Measurements from ENCODE around the gene BPIFA3. TPM values are rescaled to one million over a fixed set of nuclear protein-coding genes. Genes with fewer than 3 reads are reported as not detected.
"Not testable (repeated sequence)": the region's sequence is repeated elsewhere in the genome, so short reads cannot be mapped to it uniquely, and the experiment has no call there.

The BPIFA3 gene
- total RNA-seq, result not detected

- Mint-ChIP-seq H3K27ac (no peak within 1 kb of the TSS), H3K9me3 (no peaks in the 10 kb centered on the region), H3K27me3 (peaks cover 21% of the 10 kb centered on the region), H3K36me3 (ENCODE audit: low read depth) (no peaks in the 10 kb centered on the region), H3K4me1 (no peaks in the 10 kb centered on the region), H3K4me3 (no peak within 1 kb of the TSS)
- no peak for ATAC-seq (replicated peaks)
Observed at GRCh38 chr20:33217052-33217451, at the start of gene BPIFA3. Gene BPIFA3, plus strand, starts transcription at chr20:33217352. Its CDS starts 185 bp downstream, at chr20:33217537.

DNA sequence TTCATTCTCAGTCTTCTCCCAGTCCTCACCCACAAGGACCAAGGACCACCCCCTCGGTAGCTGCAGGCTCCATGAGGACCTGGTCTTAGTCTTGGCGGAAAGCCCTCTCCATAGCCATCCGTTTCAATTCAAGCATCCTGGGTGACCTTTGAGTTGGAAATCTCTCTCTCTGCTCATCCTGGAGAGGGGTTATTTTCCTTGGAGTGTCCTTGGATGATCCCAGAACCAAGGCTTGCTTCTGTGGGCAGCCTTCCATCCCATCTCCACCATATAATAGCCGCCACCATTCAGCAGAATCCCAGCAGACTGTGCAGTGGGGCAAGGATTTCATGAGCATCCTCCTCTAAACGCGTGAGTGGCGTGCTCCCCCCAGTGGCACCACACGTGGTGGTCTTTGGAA, 49.3 kb upstream of the BPIFA3 start, which contains the start of gene BPIFA2:
TSS of gene BPIFA2 (plus strand) at position 301 of the 400 bp plus-strand sequence. CDS start 987 bp downstream, outside the sequence.
- Mint-ChIP-seq H3K27ac (no peak within 1 kb of the TSS), H3K9me3 (peaks cover 8% of the 10 kb centered on the region), H3K4me1 (no peaks in the 10 kb centered on the region), H3K27me3 (peaks cover 12% of the 10 kb centered on the region), H3K36me3 (ENCODE audit: low read depth) (no peaks in the 10 kb centered on the region), H3K4me3 (no peak within 1 kb of the TSS)
- ATAC-seq (replicated peaks), result no peak

- Mint-ChIP-seq H3K4me3 (no peak overlapping the region), H3K36me3 (ENCODE audit: low read depth) (no peaks in the 10 kb centered on the region), H3K4me1 (no peaks in the 10 kb centered on the region), H3K27me3 (peaks cover 12% of the 10 kb centered on the region), H3K27ac (no peak overlapping the region), H3K9me3 (peaks cover 8% of the 10 kb centered on the region)
- ATAC-seq (replicated peaks), result no peak
Observed at GRCh38 chr20:33169176-33169794, 47.9 kb upstream of the BPIFA3 start.

DNA sequence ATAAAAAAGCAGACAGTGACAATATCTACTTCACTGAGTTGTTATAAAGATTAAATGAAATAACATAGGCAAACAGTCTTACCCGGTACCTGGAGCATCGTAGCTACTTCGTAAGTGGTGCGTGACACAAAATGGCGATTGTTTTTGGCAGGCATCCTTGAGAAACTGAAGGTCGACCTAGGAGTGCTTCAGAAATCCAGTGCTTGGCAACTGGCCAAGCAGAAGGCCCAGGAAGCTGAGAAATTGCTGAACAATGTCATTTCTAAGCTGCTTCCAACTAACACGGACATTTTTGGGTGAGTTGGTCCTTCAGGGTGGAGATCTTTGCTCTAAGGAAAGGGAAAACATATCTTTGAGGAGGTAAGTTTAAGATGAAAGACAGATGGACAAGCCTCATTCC, 44.4 kb upstream of the BPIFA3 start:
- Mint-ChIP-seq H3K36me3 (ENCODE audit: low read depth) (no peaks in the 10 kb centered on the region), H3K27ac (no peak overlapping the region), H3K9me3 (peaks cover 8% of the 10 kb centered on the region), H3K4me1 (no peaks in the 10 kb centered on the region), H3K4me3 (no peak overlapping the region), H3K27me3 (peaks cover 12% of the 10 kb centered on the region)
- no peak for ATAC-seq (replicated peaks)

GRCh38 chr20:33175123-33175522, 42.0 kb upstream of the BPIFA3 start:
- Mint-ChIP-seq H3K9me3 (no peaks in the 10 kb centered on the region), H3K4me1 (no peaks in the 10 kb centered on the region), H3K27ac (no peak overlapping the region), H3K4me3 (no peak overlapping the region), H3K27me3 (peaks cover 4% of the 10 kb centered on the region), H3K36me3 (ENCODE audit: low read depth) (no peaks in the 10 kb centered on the region)
- ATAC-seq (replicated peaks), result no peak

GRCh38 chr20:33176101-33176500, 41.1 kb upstream of the BPIFA3 start:
- no peak for ATAC-seq (replicated peaks)
- Mint-ChIP-seq H3K9me3 (no peaks in the 10 kb centered on the region), H3K36me3 (ENCODE audit: low read depth) (no peaks in the 10 kb centered on the region), H3K27ac (no peak overlapping the region), H3K4me3 (no peak overlapping the region), H3K27me3 (peaks cover 3% of the 10 kb centered on the region), H3K4me1 (no peaks in the 10 kb centered on the region)

- no peak overlapping the region for H3K4me3 Mint-ChIP-seq
- H3K4me1 Mint-ChIP-seq, result no peaks in the 10 kb centered on the region
- ATAC-seq (replicated peaks), result no peak
- no peak overlapping the region for H3K27ac Mint-ChIP-seq
- no peaks in the 10 kb centered on the region for H3K9me3 Mint-ChIP-seq
- H3K27me3 Mint-ChIP-seq, result no peaks in the 10 kb centered on the region
- H3K36me3 Mint-ChIP-seq (ENCODE audit: low read depth), result no peaks in the 10 kb centered on the region
Observed at GRCh38 chr20:33177866-33178265, 39.3 kb upstream of the BPIFA3 start.

DNA sequence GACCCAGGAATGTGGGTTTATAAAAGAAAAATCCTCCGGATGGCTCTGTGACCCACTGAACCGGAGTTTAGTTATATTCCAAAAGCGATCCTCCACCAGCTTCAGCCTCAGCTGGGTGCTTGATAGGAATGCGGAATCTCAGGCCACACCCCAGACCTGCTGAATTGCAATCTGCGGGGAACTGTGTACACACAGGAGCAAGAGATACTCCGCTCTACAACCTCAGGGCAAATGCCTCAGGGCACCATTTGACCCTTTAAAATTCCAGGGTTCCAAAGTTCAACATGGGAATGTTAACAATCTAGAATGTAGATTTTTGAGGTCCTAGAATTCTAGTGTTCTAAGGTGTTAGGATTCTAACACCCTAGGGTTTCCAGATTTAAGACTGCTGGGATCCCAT, 38.4 kb upstream of the BPIFA3 start:
- no peak overlapping the region for H3K4me3 Mint-ChIP-seq
- no peak overlapping the region for H3K27ac Mint-ChIP-seq
- no peak for ATAC-seq (replicated peaks)

DNA sequence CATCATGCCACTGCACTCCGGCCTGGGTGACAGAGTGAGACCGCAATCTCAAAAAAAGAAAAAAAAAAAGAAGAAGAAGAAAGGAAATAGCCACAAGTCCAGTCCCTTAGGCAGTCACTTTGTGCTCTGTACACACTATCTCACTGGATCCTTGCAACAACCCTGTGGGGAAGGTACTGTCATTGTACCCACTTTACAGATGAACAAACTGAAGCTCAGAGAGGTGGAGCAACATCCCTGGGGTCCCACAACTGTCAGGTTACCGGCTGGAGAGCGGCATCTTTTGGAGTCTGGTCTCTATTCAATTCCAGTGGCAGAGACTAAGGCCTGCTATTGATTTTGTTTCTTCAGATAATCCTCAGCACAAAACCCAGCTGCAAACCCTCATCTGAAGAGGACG, 37.0 kb upstream of the BPIFA3 start:
- no peak for ATAC-seq (replicated peaks)
- H3K4me3 Mint-ChIP-seq, result no peak overlapping the region
- no peaks in the 10 kb centered on the region for H3K36me3 Mint-ChIP-seq (ENCODE audit: low read depth)
- H3K27me3 Mint-ChIP-seq, result no peaks in the 10 kb centered on the region
- no peaks in the 10 kb centered on the region for H3K9me3 Mint-ChIP-seq
- no peaks in the 10 kb centered on the region for H3K4me1 Mint-ChIP-seq
- H3K27ac Mint-ChIP-seq, result no peak overlapping the region

More for the DNA sequence above, 38.4 kb upstream of the BPIFA3 start:
- Mint-ChIP-seq H3K9me3 (no peaks in the 10 kb centered on the region), H3K36me3 (ENCODE audit: low read depth) (no peaks in the 10 kb centered on the region), H3K27me3 (no peaks in the 10 kb centered on the region), H3K4me1 (no peaks in the 10 kb centered on the region)

GRCh38 chr20:33181482-33182093, 35.6 kb upstream of the BPIFA3 start:
- H3K27me3 Mint-ChIP-seq, result no peaks in the 10 kb centered on the region
- H3K4me3 Mint-ChIP-seq, result no peak overlapping the region
- no peaks in the 10 kb centered on the region for H3K36me3 Mint-ChIP-seq (ENCODE audit: low read depth)
- H3K27ac Mint-ChIP-seq, result no peak overlapping the region
- no peaks in the 10 kb centered on the region for H3K4me1 Mint-ChIP-seq
- H3K9me3 Mint-ChIP-seq, result no peaks in the 10 kb centered on the region
- ATAC-seq (replicated peaks), result no peak

- Mint-ChIP-seq H3K9me3 (no peaks in the 10 kb centered on the region), H3K36me3 (ENCODE audit: low read depth) (no peaks in the 10 kb centered on the region), H3K27ac (no peak overlapping the region), H3K27me3 (no peaks in the 10 kb centered on the region), H3K4me1 (no peaks in the 10 kb centered on the region), H3K4me3 (no peak overlapping the region)
- no peak for ATAC-seq (replicated peaks)
Observed at GRCh38 chr20:33183312-33183711, 33.8 kb upstream of the BPIFA3 start.

- not testable (repeated sequence) for H3K9me3 Mint-ChIP-seq; H3K4me1 Mint-ChIP-seq; ATAC-seq (replicated peaks); H3K27ac Mint-ChIP-seq; H3K4me3 Mint-ChIP-seq; H3K36me3 Mint-ChIP-seq (ENCODE audit: low read depth); H3K27me3 Mint-ChIP-seq
Observed at GRCh38 chr20:33185031-33185590, 32.0 kb upstream of the BPIFA3 start.

DNA sequence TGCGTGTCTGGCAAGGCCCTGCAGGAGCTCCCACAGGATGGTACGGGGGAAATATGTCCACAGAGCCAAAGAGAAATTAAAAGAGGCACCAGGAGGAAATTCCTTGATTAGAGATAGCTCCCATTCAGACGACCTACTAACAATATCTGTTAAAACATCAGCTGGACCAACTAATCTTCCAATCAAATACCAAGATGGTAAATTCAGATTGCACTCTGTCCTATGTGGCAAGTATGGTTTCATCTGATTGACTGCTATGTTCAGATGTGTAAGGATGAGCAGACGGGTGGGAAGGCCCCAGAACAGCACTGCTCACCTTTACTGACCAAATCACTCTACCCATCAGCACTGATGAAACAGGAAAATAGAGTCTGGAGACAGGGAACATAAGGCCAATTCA, 29.7 kb upstream of the BPIFA3 start:
- no peaks in the 10 kb centered on the region for H3K9me3 Mint-ChIP-seq
- H3K4me1 Mint-ChIP-seq, result no peaks in the 10 kb centered on the region
- H3K27ac Mint-ChIP-seq, result no peak overlapping the region
- no peaks in the 10 kb centered on the region for H3K36me3 Mint-ChIP-seq (ENCODE audit: low read depth)
- no peak for ATAC-seq (replicated peaks)
- peaks cover 3% of the 10 kb centered on the region for H3K27me3 Mint-ChIP-seq
- no peak overlapping the region for H3K4me3 Mint-ChIP-seq

GRCh38 chr20:33188421-33188820, 28.7 kb upstream of the BPIFA3 start:
- no peaks in the 10 kb centered on the region for H3K36me3 Mint-ChIP-seq (ENCODE audit: low read depth)
- H3K27me3 Mint-ChIP-seq, result peaks cover 5% of the 10 kb centered on the region
- ATAC-seq (replicated peaks), result no peak
- no peaks in the 10 kb centered on the region for H3K4me1 Mint-ChIP-seq
- no peaks in the 10 kb centered on the region for H3K9me3 Mint-ChIP-seq
- no peak overlapping the region for H3K27ac Mint-ChIP-seq
- no peak overlapping the region for H3K4me3 Mint-ChIP-seq

DNA sequence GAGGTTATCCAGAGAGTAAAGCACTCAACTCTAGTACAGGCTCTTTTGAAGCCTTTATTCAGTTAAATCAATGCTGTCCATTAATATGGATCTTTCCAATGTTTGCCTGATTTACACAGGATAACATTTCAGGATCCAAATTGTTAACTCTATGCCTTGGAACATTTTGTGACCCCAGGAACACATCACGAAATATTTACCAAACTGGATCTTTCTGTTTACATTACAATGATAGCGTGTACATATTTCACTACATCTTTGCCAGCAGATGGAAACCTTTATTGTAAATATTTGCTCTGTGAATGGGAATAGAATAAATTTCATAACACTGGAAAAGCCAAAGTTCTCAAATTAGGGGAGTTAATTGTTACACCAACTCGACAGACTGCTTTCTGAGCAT, 25.7 kb upstream of the BPIFA3 start:
- peaks cover 13% of the 10 kb centered on the region for H3K27me3 Mint-ChIP-seq
- no peaks in the 10 kb centered on the region for H3K9me3 Mint-ChIP-seq
- no peaks in the 10 kb centered on the region for H3K36me3 Mint-ChIP-seq (ENCODE audit: low read depth)
- H3K4me3 Mint-ChIP-seq, result no peak overlapping the region
- H3K27ac Mint-ChIP-seq, result no peak overlapping the region
- ATAC-seq (replicated peaks), result no peak
- no peaks in the 10 kb centered on the region for H3K4me1 Mint-ChIP-seq
